Dermis blood vessel endothelial cell (primary cell): ENCODE measurements around the gene SOX13. TPM values are rescaled to one million over a fixed set of nuclear protein-coding genes. Genes with fewer than 3 reads are reported as not detected.

ENCODE experiments used
- DNase-seq: peaks from one replicate; pipeline ENCODE4 v3.0.0; 2010
- total RNA-seq: library from RNA; depleted of rRNA; stranded (reverse); fragments of >200 nt; gene quantifications from 2 replicates; pipeline ENCODE4 v1.2.3, GENCODE V29; 2014

Gene SOX13
- total RNA-seq, 1 donor from 2014 or later = 15.3 TPM

DNA sequence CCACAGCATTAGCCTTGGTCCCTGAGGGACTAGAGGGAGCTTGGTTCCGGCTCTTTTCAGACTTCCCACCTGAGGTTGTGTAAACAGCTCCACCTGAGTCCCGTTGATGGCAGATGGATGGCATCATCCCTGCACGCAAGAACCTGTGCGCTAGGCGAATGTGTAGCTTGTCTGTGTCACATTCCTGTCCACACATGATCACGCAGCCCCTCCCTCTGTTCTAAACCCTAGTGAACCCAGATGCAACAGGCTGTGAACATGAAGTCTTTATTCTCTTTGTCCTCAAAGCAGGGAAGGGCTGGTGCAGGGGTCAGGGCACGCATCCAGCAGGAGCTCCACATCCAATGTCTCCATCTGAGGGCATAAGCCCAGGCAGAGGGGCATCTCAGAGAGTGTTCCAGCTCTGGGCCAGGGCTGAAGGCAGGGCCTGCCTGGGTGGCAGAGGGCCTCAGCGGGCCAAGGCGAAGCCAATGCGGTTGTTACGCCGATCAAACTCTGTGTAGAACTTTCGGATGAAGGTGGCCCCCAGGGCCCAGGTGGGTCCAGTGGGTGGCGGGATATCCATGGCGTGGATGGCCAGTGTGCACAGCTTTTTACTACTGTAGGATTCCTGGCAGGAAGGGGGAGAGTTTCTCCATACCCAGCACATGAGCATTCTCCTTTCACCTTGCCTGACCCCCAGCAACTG lies 81.8 kb downstream of the SOX13 start:
- no peak for DNase-seq

DNA sequence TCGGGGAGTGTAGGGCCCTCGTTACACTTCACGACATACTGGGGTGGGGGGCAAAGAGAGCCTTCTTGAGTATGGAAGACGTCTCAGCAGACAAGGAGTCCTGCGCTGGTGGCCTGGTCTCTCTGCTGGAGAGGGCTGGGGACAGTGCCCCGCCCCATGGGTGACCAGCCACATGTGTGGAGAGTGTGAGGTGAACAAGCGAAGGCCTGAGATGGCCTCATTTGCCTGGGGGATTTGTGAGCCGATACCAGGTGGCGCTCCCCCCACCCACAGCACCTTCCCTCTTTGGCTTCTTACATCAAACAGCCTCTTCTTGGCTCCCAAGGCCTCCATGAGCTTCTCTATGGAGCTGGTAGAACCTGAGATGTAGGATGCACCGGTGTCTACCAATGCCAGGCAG lies 83.0 kb downstream of the SOX13 start:
- no peak for DNase-seq

DNA sequence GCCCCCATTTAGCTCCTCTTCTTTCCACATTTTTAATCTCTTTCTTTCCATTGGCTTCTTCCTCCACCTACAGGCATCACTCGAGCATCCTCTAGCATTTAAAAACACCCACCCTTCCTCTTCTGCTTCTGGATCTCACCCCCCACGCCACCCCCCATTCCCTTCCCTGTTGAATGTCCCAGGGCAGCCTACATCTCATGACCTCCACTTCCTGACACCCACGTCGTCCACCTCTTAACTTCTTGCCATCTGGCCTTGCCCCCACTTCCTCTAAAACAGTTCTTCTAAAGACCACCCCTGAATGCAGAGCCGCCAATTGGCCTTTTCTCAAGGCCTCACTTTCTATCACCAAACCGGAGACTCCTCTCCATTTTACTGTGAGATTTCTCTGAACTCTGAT lies 85.0 kb downstream of the SOX13 start:
- DNase-seq = no peak

DNA sequence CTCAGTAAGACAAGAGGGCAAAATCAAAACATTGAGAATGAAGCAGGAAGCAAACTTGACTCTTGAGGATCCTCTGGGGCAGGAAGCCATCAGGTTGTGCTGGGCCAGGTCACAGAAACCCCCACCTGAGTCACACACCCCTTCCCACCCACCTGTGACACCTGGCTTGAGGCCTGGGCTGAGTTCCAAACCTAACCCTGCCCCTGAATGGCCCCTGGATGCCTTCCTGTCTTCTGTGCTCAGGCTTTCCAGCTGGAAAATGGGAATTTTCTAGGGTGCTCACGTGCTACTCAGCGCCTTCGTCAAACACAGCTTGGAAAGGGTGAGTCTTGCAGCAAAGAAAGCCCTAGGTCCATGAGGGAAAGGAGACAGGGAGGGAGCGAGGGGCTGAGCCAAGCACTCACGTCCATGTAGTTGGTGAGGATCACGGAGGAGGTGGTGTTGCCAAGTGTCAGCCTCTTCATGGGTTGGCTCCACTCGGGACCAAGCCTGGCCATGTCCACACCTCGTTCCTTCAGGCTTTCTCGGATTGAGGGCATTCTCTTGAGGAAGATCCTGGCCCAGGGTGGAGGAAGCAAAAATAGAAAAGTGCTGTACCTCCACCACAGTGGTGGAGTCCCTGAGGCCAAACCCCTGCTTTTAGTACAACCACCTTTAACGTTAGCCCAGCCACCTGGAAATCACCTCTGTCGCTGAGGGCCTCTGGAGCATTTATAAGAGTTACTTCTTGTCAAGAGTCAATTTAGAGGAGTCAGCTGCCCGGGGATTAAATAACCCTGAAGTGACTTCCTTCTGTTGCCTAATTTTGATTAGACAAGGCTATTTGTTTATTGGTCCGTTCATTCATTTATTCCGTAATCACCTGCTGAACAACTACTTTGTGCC lies 88.9 kb downstream of the SOX13 start:
- no peak for DNase-seq

DNA sequence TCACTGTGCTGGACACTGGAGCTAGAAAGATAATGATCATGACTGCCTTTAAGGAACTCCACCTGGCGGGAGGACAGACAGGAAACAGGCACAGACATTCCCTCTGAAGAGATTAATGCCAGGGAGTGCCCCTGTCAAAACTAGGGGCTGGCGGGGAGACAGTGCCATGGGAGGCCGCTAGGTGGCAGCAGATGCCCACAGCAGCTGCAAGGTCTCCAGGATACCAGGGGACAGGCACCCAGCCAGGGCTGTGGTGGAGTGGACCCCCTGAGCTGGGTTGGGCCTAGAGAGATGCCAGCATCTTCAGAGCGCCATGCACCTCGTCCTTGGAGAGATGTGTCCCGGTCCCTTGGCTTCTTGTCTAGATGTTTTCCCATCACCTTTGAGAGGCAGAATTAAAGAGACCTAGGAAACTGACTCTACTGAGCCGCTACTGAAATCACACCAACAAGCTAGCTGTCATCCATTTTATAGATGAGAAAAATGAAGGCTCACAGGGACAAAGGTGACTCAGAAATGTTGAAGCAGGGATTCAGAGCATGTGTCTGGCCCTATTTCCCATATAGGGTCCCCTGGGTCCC lies 89.7 kb downstream of the SOX13 start:
- peak; percentile 81 for DNase-seq

DNA sequence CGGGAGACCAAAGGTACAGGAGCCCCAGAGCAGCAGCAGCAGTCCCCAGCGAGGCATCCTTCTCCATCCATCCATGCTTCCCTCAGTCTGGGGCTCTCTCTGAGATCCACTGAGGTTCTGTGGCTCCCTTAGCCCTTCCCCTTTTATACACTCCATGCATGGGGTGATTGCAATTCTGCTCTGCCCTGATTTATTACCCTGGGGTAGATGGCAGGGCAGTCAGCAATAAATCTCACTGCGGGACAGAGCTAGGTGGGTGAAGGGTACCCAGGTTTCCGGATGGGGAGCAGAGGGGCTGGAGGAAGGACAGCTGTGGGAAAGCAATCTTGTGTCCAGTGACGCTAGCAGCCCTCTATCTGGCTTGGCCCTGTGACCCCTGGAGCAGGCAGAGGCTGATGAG lies 93.3 kb downstream of the SOX13 start, which contains the start of gene REN:
TSS of gene REN (minus strand) at position 119 of the 400 bp plus-strand sequence. CDS start at position 75, 44 bp downstream.
- DNase-seq = no peak

DNA sequence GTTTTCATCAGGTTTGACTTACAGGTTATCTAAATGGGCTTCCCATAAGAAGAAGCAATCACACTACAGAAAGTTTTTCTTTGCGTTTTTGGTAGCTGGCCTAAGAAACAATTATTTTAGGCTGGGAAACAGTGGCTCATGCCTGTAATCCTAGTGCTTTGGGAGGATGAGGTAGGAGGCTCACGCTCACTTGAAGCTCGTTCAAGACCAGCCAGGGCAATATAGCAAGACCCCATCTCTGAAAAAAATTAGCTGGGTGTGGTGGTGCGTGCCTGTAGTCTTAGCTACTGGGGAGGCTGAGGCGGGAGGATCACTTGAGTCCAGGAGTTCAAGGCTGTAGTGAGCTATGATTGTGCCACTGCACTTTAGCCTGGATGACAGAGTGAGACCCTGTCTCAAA lies 94.8 kb downstream of the SOX13 start:
- DNase-seq = no peak

DNA sequence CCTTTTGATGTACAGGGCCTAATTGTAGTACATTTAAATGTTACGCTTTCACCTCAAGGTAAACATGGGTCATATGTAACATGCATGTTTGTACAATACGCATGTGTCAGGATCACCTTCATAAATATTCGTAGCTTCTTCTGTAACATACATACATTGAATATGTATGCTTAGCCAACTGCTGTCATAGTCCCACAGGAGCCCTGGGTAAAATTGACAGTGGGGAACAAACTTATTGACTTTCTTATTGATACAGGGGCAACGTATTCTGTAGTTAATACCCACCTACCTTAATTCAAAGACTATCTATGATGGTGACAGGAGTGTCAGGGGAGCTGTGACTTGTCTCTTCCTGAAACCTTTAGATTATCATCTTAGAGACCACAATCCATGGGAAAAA lies 96.9 kb downstream of the SOX13 start:
- DNase-seq = no peak

DNA sequence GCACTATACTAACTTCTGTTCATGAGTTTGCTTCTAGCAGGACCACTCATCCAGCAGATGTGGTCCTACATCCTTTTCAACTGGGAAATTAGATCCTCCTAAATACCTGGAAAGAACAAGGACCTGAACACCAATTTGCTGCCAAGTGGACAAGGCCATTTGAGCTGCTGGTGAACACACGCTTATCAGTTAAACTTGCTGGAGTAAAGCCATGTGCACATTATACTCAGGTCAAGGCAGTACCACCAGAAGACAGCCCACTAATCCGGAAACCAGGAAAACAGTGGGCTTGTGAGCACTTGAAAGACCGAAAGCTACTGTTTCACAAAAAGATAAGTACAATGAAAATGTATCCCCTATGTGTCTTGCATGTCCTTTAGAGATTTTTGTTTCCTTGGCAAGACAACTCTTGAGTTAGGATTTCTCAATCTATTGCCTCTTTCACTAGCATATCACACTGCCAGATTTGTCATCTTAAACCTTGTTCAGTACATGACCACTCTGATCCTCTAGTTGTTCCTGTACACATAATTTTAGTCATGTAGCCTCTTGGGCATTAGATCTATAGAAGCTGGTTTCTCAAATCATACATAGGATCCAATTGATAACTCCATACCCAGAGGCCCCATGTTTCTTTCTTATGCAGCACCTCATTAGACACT lies 97.7 kb downstream of the SOX13 start:
- no peak for DNase-seq

DNA sequence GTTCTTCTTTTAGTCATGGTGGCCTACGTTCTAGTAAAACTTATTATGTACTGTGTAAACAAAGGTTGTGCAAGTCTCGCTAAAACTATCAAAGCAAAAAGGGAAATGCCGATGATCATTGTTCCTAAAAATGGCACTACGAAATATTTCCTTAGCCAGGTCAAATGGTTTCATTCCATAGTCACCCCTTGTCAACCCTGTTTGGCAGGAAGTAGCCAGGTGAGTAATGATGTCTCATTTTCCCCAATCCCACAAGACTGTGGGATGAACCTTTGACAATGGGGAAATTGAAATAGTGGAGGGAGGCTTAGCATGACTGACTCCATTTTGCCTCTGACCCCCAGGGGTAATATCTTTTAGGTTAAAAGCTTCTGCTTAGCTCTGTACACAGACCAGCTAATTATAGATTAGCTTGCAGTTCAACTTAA lies 98.8 kb downstream of the SOX13 start:
- DNase-seq = peak; percentile 77

DNA sequence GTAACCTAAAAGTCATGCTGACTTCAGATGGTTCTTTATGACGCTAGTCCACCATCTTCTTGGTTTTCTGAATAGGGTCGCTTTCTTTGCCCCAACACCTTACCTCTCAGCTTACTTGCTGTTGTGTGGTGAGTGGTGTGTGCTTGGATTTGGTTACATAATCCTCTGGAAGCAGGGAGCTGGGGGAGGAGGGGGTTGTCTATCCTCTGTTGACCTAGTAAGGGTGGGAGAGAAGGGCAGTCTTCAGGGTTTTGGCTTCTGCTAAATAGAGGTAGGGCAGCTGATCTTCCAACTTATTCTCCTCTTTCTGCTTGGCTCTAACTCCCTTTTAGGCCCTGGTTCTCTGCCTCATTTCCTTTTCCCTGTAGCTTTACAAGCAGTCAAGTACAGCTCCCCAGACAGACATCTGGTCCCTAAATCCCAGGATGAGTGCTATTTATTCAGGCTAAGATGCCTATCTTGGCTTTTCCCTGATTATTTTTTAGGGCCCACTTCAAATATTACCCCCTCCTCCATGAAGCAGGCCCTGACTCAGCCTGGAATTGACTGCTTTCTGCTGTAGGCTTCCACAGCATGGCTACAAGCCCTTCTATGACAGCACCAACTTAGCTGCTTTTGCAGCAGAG lies 99.6 kb downstream of the SOX13 start:
- no peak for DNase-seq

DNA sequence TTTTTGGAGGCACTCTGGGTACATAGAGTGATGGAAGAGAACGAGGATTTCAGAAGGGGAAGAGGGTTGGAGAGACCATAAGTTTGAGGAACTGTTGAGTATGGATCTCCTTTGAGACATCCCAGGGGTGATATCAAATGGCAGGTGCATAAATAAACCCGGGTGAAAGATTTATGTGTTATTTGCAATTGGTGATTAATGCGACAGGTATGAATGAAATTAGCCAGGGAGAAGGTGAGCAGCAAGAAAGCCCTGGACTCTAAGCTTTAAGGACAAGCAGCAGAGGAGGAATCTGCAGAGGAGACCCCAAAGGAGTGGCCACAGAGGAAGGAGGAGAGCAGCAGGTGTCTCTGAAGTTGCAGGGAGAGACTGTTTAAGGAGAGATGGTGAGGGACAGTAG lies 102.0 kb downstream of the SOX13 start:
- DNase-seq = no peak

DNA sequence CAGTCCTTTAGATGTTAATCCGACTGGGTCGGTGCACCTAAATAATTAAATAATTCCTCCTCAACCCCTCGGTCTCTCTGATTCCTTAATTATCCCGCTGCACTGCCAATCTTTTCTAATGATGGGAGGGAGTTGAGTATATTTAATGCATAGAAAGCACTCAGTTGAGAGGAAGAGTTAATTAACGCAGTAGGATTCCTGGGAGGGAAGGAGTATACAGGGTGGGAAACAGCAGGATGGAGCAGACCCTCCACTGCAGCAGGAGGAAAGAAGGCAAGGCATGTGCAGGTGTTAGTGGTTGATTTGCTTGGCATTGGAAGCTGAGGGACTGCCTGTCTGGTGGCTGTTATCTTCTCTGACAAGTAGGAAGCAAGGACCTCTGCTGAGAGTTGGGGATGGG lies 103.1 kb downstream of the SOX13 start:
- DNase-seq = no peak

DNA sequence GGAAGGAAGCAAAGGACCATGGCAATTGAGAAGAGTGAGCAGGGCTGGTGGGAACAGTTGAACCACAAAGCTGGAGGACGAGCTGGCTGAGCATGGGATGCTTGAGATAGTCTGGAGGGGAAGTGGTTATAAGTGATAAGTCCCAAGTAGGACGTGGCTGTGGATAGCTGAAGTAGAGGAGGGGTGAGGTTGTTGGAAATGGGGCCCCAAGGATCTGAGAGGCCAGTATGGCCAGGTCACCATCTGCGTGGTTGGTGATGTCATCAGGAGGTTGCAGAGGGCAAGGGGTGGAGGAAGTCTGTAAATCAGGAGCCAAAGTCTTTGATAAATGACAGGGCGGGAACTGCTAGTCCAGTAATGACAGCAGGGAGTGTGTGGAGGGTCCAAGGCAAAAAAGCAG lies 104.2 kb downstream of the SOX13 start:
- DNase-seq = no peak

Other genes starting within 250 kb of the SOX13 start
- 74.5 and 125 TPM in 2 replicates for gene SNRPE, start 211.5 kb upstream of the SOX13 start, total RNA-seq
- gene ETNK2, start 78.9 kb downstream of the SOX13 start, total RNA-seq = 9.9 and 10.7 TPM in 2 replicates
- gene REN, start 93.2 kb downstream of the SOX13 start, total RNA-seq = not detected in 2 replicates
- 0.14 TPM in 1 of 2 replicates, not detected in the other for gene KISS1, start 123.4 kb downstream of the SOX13 start, total RNA-seq
- gene GOLT1A, start 140.9 kb downstream of the SOX13 start, total RNA-seq = not detected in 2 replicates